PFSK-1 (cell line): ENCODE data around the gene SLC25A45.

Source experiments
- FOXP2 ChIP-seq: optimal IDR thresholded peaks from 2 replicates; pipeline ENCODE3; 2011; ENCODE audit warnings: borderline replicate concordance, control low read depth, inconsistent platforms; ENCODE audit not compliant: insufficient read depth; ENCODE audit errors: extremely low read length, extremely low read depth
- POLR2AphosphoS5 ChIP-seq: IDR thresholded peaks from 2 replicates; pipeline ENCODE4 v1.6.1; 2012; ENCODE audit warnings: low read depth, mild to moderate bottlenecking, control low read depth, low read length, moderate library complexity
- SIN3A ChIP-seq: IDR thresholded peaks from 2 replicates; pipeline ENCODE4 v1.6.1; 2012; ENCODE audit warnings: mild to moderate bottlenecking, low read length, moderate library complexity, borderline replicate concordance; ENCODE audit not compliant: insufficient read depth
- TAF1 ChIP-seq: IDR thresholded peaks from 2 replicates; pipeline ENCODE4 v1.6.1; 2012; ENCODE audit warnings: low read length, control low read depth, borderline replicate concordance; ENCODE audit not compliant: insufficient read depth
- TF ChIP-seq, protein P1 (sequence below), 2 experiments: IDR thresholded peaks; 2 replicates each; pipeline versions ENCODE4 v1.6.1 to v1.8.0; 2011 to 2012; ENCODE audit warnings: low read depth in 2 of 2, low read length in 2 of 2, control low read depth in 1 of 2, inconsistent platforms in 1 of 2, mild to moderate bottlenecking in 1 of 2, moderate library complexity in 1 of 2; ENCODE audit not compliant: insufficient read depth in 1 of 2

The SLC25A45 gene

DNA sequence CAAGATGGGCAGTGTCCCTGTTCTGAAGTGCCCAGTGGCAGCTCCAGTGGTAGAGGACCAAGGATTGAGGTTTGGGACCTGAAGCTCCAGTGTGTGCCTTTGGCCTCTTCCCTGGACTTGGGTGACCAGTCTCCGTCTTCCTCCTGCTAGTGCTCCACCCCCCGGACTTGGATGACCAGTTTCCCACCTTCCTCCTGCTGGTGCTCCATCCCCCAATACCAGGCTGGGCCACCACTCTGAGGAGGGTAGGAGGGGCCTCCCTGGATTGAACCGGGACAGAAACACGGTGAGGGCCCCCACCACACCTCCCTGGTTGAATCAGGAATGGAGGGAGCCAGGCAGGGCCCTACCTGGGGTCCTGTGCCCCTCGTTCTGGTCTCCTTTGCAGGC lies 29.2 kb upstream of the SLC25A45 start:
- TF ChIP-seq TAF1 (no peak), FOXP2 (no peak), SIN3A (no peak), POLR2AphosphoS5 (no peak)
- TF ChIP-seq, protein P1, sequence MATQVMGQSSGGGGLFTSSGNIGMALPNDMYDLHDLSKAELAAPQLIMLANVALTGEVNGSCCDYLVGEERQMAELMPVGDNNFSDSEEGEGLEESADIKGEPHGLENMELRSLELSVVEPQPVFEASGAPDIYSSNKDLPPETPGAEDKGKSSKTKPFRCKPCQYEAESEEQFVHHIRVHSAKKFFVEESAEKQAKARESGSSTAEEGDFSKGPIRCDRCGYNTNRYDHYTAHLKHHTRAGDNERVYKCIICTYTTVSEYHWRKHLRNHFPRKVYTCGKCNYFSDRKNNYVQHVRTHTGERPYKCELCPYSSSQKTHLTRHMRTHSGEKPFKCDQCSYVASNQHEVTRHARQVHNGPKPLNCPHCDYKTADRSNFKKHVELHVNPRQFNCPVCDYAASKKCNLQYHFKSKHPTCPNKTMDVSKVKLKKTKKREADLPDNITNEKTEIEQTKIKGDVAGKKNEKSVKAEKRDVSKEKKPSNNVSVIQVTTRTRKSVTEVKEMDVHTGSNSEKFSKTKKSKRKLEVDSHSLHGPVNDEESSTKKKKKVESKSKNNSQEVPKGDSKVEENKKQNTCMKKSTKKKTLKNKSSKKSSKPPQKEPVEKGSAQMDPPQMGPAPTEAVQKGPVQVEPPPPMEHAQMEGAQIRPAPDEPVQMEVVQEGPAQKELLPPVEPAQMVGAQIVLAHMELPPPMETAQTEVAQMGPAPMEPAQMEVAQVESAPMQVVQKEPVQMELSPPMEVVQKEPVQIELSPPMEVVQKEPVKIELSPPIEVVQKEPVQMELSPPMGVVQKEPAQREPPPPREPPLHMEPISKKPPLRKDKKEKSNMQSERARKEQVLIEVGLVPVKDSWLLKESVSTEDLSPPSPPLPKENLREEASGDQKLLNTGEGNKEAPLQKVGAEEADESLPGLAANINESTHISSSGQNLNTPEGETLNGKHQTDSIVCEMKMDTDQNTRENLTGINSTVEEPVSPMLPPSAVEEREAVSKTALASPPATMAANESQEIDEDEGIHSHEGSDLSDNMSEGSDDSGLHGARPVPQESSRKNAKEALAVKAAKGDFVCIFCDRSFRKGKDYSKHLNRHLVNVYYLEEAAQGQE (IDR thresholded peaks at IDR 0.05; ENCODE audit: insufficient read depth in 1 of 2, low read depth in 2 of 2, low read length in 2 of 2) = no peak

DNA sequence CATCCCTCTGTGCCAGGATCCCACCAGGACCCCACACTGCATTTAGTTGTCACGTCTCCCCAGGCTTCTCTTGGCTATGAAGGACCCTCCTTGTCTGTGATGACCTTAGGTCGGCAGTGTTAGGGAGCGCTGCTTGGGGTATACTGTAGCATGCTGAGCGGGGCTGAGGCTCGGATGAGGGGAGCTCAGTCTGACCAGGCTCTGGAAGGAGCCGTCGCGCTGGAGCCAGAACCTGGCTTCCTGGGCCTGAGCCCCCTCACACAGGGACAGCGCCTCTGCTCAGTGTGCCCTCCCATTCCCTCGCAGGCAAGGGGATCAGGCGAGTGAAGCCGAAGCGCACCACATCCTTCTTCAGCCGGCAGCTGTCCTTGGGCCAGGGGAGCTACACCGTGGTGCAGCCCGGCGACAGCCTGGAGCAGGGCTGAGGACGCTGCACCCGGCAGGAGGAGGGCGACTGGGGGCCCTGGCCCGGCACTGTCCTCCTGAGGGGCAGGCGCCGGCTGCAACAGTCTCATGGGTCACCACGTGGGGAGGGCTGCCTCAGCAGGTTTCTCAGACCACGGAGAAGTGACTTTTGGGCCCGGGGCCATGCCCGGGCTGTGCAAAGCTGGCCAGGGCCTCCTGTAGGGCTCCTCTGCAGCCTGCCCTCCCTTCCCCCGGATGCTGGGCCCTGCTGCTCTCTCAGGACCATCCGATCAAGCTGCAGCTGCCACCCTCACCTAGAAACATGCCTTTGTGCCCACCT lies 28.7 kb upstream of the SLC25A45 start:
- TF ChIP-seq TAF1 (no peak), SIN3A (no peak), FOXP2 (no peak), POLR2AphosphoS5 (no peak)
- TF ChIP-seq, protein P1 (IDR thresholded peaks at IDR 0.05; ENCODE audit: insufficient read depth in 1 of 2, low read depth in 2 of 2, low read length in 2 of 2) = no peak

DNA sequence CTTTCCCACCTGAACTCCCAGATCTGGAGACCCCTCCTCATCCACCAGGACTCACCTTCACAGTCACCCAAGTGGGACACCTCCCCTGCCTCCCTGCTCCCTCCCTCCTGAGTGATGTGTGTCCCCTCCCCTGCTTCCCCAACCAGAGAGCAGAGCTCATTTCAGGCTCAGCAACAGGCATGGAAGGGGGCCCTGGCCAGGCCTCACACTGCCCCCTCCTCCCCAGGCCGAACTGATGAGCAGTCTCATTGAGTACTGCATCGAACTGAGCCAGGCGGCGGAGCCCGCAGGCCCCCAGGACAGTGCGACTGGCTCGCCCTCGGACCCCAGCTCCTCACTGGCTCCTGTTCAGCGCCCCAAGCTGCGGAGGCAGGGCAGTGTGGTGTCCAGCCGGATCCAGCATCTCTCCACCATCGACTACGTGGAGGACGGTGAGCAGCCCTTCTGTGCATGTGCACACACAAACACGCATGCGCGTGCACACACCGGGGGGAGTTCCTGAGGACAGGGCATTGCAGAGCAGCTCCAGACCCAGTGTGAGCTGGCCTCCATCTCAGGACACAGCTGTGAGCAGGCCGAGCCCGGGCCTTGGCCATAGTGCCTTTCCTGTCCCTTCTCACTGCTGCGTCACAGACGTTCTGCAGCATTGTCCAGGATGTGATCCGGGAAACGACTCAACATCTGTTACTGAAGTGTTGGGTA lies 22.3 kb upstream of the SLC25A45 start:
- TF ChIP-seq TAF1 = no peak

DNA sequence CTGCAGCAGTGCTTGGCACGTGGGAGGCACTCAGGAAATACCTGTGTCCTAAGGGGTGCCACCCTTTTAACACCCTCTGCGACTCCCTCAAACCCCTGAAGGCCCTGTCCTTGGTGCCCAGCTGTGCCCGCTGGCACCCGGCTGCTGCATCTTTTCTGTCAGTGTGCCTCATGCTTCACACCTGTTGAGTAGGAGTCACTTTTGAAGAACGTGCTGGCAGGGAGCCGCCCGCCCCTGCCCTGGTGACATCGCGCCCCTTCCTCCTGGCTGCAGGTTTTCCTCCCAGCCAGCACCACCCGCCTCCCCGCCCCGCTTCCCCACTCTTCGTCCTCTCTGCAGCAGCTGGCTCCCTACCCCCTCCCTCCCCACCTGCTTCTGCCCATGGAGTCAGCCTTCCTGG lies 21.8 kb upstream of the SLC25A45 start:
- TF ChIP-seq FOXP2 (no peak), TAF1 (no peak), SIN3A (no peak), POLR2AphosphoS5 (no peak)
- TF ChIP-seq, protein P1 (IDR thresholded peaks at IDR 0.05; ENCODE audit: insufficient read depth in 1 of 2, low read depth in 2 of 2, low read length in 2 of 2) = no peak

DNA sequence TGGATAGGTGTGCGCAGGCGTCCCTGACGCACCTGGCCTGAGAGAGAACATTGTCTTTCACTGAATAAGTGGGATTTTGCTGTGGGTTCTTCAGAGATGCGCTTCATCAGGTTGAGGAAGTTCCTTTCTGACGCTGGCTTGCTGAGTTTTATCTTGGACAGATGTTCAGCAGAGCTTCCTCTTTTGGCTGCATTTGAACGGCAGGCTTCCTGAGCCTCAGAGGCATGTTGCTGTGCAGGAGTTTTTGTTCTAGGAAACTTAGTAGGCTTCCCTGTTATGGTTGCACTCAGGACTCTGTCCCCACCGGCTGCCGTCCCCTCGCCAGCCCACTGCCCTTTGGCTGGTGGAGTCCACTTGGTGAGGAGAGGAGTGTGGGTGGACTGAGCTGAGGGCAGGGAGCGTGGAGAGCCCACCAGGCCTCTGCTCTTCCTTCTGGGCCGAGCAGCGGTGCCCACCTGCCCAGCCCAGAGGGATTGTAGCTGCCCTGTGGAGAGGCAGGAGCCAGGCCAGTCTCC lies 21.2 kb upstream of the SLC25A45 start:
- TF ChIP-seq SIN3A (no peak), FOXP2 (no peak), POLR2AphosphoS5 (no peak), TAF1 (no peak)
- TF ChIP-seq, protein P1 (IDR thresholded peaks at IDR 0.05; ENCODE audit: insufficient read depth in 1 of 2, low read depth in 2 of 2, low read length in 2 of 2) = no peak
